Dermis microvascular lymphatic vessel endothelial cell (primary cell): ENCODE data around the gene GARNL3. TPM values are rescaled to one million over a fixed set of nuclear protein-coding genes. Genes with fewer than 3 reads are reported as not detected.

Source experiments
- DNase-seq, 2 donors: peaks; one replicate each; pipeline versions ENCODE4 v3.0.0 to v3.0.0-alpha.2; 2010; ENCODE audit warnings: low read depth in 2 of 2
- total RNA-seq: library from RNA; depleted of rRNA; stranded (reverse); fragments of >200 nt; gene quantifications from 2 replicates; pipeline ENCODE4 v1.2.1, GENCODE V29; 2014

GARNL3 gene
- total RNA-seq, 1 donor from 2014 or later, result 2.3 TPM

GRCh38 chr9:127402401-127403090 lies 138.0 kb downstream of the GARNL3 start:
- no peak for DNase-seq

- no peak for DNase-seq
These were observed 139.1 kb downstream of the GARNL3 start for GRCh38 chr9:127403507-127404192.

- DNase-seq, result no peak
These were observed 140.1 kb downstream of the GARNL3 start for GRCh38 chr9:127404631-127405030.

DNA sequence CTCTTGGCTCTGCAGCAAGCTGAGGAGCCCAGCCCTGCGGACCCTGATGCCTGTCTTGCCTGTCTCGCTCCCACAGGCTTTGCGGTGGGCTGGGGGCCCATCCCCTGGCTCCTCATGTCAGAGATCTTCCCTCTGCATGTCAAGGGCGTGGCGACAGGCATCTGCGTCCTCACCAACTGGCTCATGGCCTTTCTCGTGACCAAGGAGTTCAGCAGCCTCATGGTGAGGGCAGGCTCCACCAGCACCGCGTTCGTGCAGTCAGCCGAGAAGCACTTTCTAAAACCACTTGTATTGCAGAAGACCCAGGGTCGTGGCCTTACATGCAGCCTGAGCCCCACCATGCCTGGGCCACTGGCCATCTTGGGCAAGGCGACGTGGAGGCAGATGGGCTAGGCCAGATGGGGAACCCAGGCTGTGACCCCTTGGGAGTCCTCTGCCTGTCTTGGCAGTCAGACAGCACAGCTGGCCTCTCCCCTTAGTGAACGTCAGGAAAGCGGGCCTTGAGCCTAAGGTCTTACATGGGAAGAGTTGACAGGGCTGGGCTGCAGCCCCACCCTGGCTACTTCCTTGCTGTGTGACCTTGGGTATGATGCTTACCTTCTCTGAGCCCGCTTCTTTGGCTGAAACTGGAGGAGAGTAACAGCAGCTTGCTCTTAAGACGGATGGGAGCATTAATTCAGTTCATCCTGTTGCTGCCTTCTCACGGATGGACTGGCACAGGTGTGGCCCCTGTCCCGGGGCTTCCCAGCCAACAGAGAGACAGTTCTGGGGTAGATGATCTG lies 141.0 kb downstream of the GARNL3 start:
- DNase-seq, result no peak

- DNase-seq, result no peak
These were observed 142.4 kb downstream of the GARNL3 start for GRCh38 chr9:127406799-127407491.

DNA sequence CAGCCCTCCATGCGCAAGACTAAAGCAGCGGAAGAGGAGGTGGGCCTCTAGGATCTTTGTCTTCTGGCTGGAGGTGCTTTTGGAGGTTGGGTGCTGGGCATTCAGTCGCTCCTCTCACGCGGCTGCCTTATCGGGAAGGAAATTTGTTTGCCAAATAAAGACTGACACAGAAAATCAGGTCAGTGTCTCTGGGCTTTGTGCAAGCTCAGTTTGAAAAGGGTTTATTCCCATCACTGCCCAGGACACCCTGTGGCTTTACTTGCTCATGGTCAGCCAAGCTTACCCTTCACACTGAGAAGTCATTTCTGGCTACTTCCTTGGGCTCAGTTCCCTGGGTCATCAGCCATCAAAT lies 142.9 kb downstream of the GARNL3 start:
- DNase-seq, result no peak

DNA sequence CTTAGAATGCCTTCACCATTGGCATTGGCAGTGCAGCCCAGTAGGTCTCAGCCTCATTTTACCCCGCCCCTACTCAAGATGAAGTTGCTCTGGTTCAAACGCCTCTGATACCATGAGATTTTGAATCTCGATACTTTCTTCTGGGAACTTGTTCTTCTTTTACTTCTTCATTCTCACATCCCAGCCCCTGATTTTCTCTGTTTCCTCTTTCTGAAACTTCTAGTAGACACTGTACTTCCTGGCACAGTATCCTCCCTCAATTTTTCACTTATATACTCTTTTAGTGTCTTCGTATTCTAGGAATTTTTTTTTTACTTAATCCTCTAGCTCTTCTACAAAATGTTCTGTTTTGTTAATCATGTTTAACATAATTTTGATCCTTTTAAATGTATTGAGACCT lies 146.5 kb downstream of the GARNL3 start:
- DNase-seq, result no peak

GRCh38 chr9:127415141-127415540 lies 150.6 kb downstream of the GARNL3 start:
- no peak for DNase-seq

- DNase-seq, result no peak
These were observed 151.1 kb downstream of the GARNL3 start for GRCh38 chr9:127415657-127416056.

DNA sequence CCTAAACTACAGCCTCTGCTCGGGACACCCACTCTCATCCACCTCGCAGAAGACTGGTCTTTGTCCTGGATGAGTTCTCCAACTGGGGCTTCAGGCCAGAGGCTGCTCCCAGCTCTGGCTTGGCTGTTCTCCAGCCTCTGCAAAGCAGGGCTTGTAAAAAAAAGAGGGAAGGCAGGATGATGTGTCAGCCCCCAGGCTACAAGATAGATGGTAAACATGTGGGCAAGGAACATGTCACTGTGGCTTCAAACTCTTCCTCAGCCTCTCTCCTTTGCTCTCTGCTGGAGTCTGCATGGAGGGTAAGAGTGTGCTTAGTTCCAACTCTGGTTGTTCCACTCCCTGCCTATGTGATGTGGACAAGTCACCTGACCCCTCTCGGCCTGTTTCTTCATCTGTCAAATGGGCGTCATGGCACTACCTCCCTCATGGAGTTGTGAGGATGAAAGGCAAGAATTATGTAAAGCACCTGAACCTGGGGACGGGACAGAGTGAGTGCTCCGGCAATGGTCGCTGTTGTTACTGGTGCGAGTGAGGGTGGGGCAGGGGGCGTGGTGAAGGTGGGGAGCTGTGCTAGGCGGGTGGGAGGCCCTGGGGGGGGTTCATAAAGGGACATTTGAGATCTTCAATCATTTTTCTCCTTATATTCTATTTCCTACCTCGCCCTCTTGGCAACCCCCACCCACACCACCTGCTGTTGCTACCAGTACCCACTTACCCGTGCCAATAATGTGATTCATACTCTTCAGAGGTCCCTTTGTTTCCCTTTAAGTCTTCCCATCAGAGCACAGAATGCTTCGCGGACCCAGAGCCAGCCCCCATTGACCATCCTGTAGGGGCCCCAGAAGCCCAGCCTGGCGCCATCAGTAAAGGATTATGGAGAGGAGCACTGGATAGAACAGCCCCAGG lies 152.8 kb downstream of the GARNL3 start:
- no peak for DNase-seq

GRCh38 chr9:127418037-127418471 lies 153.5 kb downstream of the GARNL3 start:
- DNase-seq, result peak in 1 of 2 donors; percentile 17

DNA sequence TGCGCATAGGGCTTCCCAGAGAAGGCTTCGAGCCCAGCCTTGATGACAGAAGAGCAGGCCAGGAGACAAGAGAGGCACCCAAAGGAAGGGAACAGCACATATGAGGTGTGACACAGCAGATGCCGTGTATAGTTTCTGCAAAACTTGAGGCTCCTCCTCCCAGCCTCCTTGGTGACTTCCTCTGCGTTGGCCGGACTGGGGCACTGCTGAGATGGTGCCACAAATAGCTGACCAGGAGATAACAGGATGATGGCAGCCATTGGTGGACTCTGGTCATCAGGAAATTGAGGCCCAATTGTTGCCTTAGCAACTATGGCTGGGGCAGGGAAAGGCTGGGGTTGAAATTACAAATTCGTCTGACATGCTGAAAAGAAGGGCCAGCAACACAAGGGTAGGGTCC lies 154.8 kb downstream of the GARNL3 start:
- DNase-seq, result no peak

GRCh38 chr9:127421057-127421456 lies 156.5 kb downstream of the GARNL3 start:
- no peak for DNase-seq

DNA sequence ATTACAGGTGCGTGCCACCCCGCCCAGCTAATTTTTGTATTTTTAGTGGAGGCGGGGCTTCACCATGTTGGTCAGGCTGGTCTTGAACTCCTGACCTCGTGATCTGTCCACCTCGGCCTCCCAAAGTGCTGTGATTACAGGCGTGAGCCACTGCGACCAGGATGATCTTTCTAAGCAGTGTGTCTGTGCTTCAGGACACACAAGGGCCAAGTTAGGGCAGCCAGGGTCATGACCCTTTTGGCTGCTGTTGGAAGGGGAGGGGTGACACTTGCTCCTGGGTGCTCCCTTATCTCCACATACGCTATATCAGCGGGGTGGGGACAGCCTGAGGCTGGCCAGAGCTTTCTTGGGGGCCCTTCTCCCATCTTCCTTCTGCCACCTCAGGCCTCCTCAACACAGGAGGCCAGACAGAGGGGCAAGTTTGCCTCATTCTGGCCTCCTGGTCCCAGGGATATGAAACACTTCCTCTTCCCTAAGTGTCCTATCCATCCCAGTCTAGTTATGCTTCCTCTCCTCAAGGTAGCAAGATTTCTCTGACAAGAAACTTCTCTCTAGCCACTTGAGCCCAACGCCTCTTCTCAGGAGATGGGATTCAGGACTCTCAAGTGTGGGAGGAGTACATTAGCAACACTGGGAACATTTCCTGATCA lies 157.7 kb downstream of the GARNL3 start:
- no peak for DNase-seq

- DNase-seq, result no peak
These were observed 158.2 kb downstream of the GARNL3 start for GRCh38 chr9:127422787-127423186.

DNA sequence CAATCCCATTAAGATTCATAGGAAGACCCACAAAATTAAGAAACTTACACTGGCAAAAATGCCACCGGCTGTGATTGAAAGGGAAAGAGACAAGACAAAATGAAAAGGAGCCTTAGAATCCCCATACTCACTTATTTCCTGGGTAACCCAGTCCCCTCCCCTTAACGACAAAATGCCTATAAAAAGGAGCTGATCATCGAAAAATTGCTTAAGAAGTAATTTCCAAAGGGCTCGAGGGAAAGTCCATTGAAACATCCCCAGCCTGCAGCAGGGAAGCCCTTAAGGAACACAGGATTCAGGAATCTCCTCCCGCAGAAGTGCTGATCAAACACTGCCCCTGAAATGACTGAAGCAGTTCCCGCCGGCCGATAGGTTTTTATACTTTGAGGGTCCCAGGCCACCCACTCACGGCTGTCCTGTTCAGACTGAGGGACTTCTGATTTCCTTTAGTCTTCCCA lies 158.9 kb downstream of the GARNL3 start:
- DNase-seq, result no peak

DNA sequence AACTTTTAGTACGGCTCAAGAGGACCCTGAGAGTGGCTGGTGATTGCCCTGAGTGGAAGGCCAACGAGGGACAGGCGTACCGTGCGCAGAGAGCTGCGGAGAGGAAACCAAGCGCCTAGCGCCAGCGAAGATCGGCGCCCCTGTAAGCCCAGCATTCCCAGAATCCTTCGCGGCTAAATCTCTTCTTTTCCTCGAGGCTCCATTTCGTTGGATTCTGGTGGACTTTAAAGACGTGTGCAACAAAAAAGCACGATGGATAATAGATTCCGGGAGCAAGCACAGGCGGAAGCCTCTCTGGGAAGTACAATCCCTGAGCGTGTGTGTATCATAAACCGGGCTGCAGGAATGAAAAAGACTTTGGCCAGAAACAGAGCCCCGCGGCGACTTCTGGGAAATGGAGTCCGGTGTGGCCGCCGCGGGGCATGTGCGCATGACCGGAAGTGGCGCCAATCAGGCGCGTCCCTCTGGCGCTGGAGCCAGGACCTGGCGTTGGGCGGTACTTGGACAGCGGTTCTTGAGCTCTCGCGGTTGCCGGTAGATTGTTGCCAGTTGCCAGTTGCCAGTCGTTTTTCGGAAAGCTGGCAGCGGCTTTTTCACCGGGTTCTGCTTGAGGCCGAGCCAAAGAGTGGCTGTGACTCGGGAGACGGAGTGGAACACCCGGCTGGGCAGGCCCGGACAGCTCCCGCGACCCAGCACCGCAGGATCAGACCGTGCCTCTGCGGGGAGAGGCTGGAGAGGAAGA lies 159.5 kb downstream of the GARNL3 start, which contains the start of gene ZNF79:
ZNF79 (plus strand) TSS at position 449 of the 742 bp plus-strand sequence. CDS start 406 bp downstream, outside the sequence.
- DNase-seq, result peak; percentile 88 to 96

- no peak for DNase-seq
These were observed 160.1 kb downstream of the GARNL3 start for GRCh38 chr9:127424676-127424999.

- DNase-seq, result no peak
These were observed 162.2 kb downstream of the GARNL3 start for GRCh38 chr9:127426756-127427155.
